GM18517 (cell line): Measurements from ENCODE around the gene IPP.
"Not testable (repeated sequence)": the region's sequence is repeated elsewhere in the genome, so short reads cannot be mapped to it uniquely, and the experiment has no call there.

ENCODE experiments used
- ATAC-seq: cut with Tn5 transposase; IDR thresholded peaks from one replicate; pipeline ENCODE4 v1.9.1; 2021; ENCODE audit warnings: mild to moderate bottlenecking, moderate library complexity; ENCODE audit not compliant: unreplicated experiment

IPP gene

GRCh38 chr1:45685308-45686014 lies 65.0 kb downstream of the IPP start:
- ATAC-seq, result no peak

DNA sequence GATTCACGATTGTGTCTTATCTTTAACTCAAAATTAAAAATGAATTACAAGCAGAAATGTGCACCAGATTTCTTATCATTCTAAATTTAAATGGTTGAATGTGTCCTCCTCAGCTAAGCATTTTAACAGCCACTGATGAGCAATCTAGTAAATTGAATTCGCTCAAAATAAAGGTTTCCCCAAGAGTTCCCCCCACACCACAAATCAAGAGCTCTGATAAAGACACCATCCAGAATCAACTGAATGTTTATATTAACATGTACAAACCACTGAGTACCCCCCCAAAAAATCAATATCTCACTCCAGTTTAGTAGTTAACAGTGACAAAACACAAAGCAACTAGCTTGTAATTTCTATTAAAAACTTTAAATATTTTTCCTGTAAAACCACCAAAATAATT lies 66.1 kb downstream of the IPP start:
- ATAC-seq, result no peak

DNA sequence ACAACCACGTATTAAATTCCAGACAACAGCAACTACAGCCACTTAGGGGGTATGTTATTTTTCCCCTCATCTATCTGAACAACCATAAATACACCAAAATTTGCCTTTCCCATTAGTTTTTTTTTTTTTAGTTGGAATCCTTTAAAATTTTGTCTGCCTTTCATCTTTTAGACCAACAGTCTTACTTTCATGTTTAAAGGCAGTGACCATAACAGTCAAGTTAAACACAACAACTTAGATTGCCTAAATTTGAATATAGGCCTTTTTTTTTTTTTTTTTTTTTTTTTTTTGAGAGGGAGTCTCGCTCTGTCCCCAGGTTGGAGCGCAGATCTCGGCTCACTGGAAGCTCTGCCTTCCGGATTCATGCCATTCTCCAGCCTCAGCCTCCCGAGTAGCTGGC lies 67.5 kb downstream of the IPP start:
- ATAC-seq, result no peak

DNA sequence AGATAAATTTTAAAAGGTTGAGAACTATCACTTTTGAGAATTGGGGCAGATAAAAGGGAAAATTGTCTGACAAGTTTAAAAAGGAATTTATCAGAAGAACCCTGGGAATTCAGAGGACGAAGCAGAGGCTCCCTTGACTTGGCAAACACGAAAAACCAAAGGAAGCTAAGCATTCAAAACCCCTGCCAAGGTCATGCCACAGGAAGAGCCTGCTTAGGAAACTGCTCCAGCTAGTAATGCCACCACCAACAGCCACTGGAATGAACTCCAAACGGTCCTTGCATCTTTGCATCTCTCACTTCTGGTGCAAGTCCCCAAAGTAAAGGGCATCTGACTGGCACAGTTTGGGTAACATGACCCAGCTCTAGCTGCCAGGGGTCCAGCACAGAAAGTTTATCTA lies 71.3 kb downstream of the IPP start:
- ATAC-seq, result no peak

GRCh38 chr1:45678489-45678888 lies 72.0 kb downstream of the IPP start:
- no peak for ATAC-seq

DNA sequence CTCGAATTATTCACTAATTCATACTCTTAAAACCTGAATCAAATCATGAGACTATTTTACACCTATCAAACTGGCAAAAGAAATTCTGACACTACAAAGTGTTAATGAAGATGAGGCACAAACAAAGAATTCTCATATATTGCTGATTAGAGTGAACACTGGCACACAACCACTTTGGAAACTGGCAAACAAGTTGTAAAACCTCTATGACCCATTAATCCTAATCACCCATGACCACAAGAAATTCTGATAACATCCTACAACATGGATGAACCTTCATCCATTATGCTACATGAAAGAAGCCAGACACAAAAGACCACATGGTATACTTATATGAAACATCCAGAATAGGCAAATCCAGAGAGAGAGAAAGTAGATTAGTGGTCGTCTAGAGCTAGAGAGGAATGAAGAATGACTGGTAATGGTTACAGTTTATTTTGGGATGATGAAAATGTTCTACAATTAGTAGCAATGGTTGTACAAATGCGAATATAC lies 72.7 kb downstream of the IPP start:
- no peak for ATAC-seq

DNA sequence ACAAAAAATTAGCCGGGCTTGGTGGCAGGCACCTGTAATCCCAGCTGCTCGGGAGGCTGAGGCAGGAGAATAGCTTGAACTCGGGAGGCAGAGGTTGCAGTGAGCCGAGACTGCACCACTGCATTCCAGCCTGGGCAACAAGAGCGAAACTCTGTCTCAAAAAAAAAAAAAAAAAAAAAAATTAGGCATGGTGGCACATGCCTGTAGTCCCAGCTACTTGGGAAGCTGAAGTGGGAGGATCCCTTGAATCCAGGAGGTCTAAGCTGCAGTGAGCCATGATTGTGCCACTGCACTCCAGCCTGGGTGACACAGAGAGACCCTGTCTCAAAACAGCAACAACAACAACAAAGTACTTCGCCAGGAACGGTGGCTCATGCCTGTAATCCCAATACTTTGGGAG lies 73.9 kb downstream of the IPP start:
- ATAC-seq, result not testable (repeated sequence)

GRCh38 chr1:45674478-45674877 lies 76.0 kb downstream of the IPP start:
- no peak for ATAC-seq

GRCh38 chr1:45673956-45674355 lies 76.5 kb downstream of the IPP start:
- ATAC-seq, result no peak

DNA sequence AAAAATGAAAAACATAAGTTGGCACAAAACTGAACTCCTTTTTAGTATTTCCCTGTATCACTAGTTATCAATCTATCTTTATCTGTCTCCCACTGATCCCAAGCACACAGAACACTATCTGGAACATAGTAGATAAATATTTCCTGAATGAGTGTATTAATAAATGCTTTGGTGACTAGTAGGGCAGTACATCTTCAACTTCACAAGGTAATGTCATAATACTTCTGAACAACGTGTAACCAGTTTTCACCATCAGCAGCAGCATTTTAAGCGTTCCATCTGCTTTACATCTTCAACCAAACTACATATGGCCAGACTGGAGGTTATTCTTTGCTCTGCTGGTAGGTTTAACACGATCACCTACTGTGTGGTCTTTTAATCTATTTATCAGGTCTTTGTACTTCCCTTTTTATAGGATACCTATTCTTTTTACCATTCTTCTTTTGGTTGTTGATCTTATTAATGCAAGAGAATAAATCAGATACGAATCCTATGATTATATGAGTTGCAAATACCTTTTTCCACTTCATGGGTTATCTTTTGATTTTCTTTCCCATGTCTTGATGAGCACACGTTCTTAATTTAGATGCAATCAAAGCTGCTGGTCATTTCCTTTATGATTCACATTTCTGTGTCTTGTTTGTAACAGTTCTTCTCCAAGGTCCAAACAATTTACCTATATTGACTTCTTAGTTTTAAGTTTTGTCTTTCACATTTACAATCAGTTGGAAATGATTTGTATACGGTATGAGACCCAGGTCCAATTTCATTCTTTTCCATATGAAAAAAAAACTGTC lies 80.4 kb downstream of the IPP start:
- ATAC-seq, result no peak

DNA sequence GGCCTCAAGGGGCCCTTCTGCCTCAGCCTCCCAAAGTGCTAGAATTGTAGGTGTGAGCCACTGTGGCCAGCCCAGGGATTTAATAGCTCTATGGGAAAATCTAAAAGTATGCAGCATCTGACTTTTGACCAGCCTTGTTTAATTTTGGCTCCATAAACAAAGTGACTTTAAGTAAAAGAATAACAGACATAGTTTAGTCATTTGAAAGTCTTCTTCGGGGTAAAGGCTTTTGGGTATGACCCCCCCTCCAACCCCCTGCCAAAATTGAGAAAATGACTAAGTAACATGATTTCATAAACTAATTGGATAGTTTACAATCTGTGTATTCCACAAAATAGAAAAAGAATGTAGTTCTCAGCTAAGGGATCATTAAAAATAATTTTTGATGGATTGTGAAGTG lies 81.1 kb downstream of the IPP start:
- ATAC-seq, result no peak

- no peak for ATAC-seq
Measured at GRCh38 chr1:45668526-45668925, 81.9 kb downstream of the IPP start.

GRCh38 chr1:45667321-45668111 lies 82.9 kb downstream of the IPP start:
- ATAC-seq, result no peak

DNA sequence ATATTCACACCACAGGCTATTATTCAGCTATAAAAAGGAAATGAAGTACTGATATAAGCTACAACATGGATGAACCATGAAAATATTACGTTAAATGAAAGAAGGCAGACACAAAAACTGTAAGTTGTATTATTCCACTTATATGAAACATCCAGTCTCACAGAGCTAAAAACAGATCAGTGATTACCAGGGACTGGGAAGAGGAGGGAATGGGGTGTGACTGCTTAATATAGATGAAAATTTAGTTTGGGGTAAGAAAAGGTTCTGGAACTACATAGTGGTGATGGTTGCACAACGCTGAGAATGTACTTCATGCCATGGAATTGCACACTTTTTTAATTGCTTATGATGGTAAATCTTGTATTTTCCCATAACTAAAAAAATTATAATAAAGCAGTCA lies 83.6 kb downstream of the IPP start:
- no peak for ATAC-seq

- ATAC-seq, result no peak
Measured at GRCh38 chr1:45660336-45660735, 90.1 kb downstream of the IPP start.

DNA sequence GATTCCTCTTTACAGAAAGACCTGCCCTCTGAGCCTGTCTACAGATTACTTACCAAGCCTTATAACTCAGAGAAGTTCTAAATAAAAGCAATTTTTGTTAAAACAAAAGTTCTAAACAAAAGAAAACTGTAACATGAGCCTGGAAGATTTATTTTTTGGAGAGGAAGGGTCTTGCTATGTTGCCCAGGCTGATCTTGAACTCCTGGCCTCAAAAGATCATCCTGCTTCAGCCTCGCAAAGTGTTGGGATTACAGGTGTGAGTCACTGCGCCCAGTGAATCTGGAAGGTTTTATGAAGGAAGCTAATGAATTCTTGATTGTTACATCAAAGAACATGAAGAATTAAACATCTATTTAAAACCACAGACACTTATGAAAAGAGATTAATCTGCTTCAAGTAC lies 91.2 kb downstream of the IPP start:
- ATAC-seq, result no peak

- ATAC-seq, result no peak
Measured at GRCh38 chr1:45658171-45658570, 92.3 kb downstream of the IPP start.

- ATAC-seq, result no peak
Measured at GRCh38 chr1:45656573-45657226, 93.8 kb downstream of the IPP start.

- no peak for ATAC-seq
Measured at GRCh38 chr1:45654540-45655280, 95.7 kb downstream of the IPP start.
